ENCODE results near the gene GNPDA1. TPM values are rescaled to one million over a fixed set of nuclear protein-coding genes. Genes with fewer than 3 reads are reported as not detected.

The GNPDA1 gene
- total and polyA plus RNA-seq, 9 of the 15 experiments (the other 6 are each of a cell fraction or from before 2014, with no cell fraction given) = 14.1 to 145 (median 52.2) TPM

DNA sequence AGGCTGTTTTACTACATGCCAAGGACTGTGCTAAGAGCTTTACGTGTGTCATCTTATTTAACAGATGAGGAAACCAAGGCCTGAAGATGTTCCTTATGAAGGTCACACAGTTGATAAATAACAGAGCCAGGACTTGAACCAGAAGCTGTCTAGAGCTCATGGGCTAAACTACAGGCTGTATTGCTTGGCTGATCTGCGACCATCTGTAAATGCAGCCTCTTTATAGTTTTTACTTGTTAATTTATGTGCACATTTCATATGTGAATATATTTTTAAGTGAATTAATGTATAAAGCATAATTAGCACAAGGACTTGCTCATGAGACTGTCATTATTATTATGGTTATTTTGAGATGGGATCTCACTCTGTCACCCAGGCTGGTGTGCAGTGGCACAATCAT lies 19.3 kb upstream of the GNPDA1 start:
- in situ Hi-C loops (cut with MboI) = no loop called here
- Histone ChIP-seq H3K4me3 (no peak overlapping the region), H3K79me2 (ENCODE audit: control insufficient read depth, insufficient read depth, low read length) (no peaks in the 10 kb centered on the region), H3K4me1 (replicated peaks in 1 of 2; ENCODE audit: control insufficient read depth in 2 of 2, insufficient read depth in 2 of 2, low read length in 2 of 2) (peaks cover 0 to 10% of the 10 kb centered on the region in 2 experiments; a peak in 3 of 5 replicates), H3K27me3 (ENCODE audit: control insufficient read depth in 2 of 2, insufficient read depth in 2 of 2, low read length in 2 of 2) (no peaks in the 10 kb centered on the region), H4K20me1 (replicated peaks; ENCODE audit: control insufficient read depth, insufficient read depth, low read length) (no peaks in the 10 kb centered on the region), H2AFZ (ENCODE audit: low read depth, low read length) (no peak overlapping the region), H3K9me3 (replicated peaks; ENCODE audit: control insufficient read depth, insufficient read depth, low read depth, low read length) (no peaks in the 10 kb centered on the region), H3K9me1 (ENCODE audit: control insufficient read depth, insufficient read depth, low read length) (no peaks in the 10 kb centered on the region), H3K36me3 (ENCODE audit: control insufficient read depth, insufficient read depth, low read length) (no peaks in the 10 kb centered on the region), H3K27ac (ENCODE audit: extremely low read depth, low read depth, low read length) (no peak overlapping the region), H3K9ac (ENCODE audit: insufficient read depth in 1 of 2, low read depth in 2 of 2, low read length in 2 of 2) (no peak overlapping the region), H3K4me2 (ENCODE audit: insufficient read depth, low read length) (no peak overlapping the region)
- intact Hi-C loops (cut with micrococcal nuclease) = no loop called here
- ATAC-seq (no peak), DNase-seq (ENCODE audit: extremely low read depth in 1 of 4, low spot score in 3 of 4) (no peak), FAIRE-seq (no peak)
- no TSS peak for BruUV-seq (replicated peaks)
- CTCF ChIA-PET (ENCODE audit: low intra/inter-chr PET ratio) = no interaction called here
- WGBS (ENCODE audit: insufficient coverage, low coverage, missing lambda C conversion rate) = 23% methylated on average over 2 of the region's 2 CpGs
- POLR2A ChIA-PET = interaction anchor here (0.5 to 1.2 kb wide), 3 partner anchors 13 to 28 kb away, joined by 3 read pairs; no protein-coding TSS in a partner anchor
- TF ChIP-seq PBX2 (CRISPR knock-in tag; IDR thresholded peaks at IDR 0.05; ENCODE audit: low read depth) (no peak), PBX2 (tag; conservative IDR thresholded peaks at IDR 0.05; ENCODE audit: low read depth) (no peak), NCOA1 (IDR thresholded peaks at IDR 0.05; ENCODE audit: low read depth) (no peak), HSF4 (CRISPR knock-in tag; IDR thresholded peaks at IDR 0.05; ENCODE audit: borderline replicate concordance) (no peak), ZNF197 (CRISPR knock-in tag; IDR thresholded peaks at IDR 0.05; ENCODE audit: low read depth) (no peak), FOXK2 (conservative IDR thresholded peaks at IDR 0.05 in 1 of 2, IDR thresholded peaks at IDR 0.05 in 1 of 2; ENCODE audit: low read depth in 2 of 2) (no peak), NR3C1 (CRISPR knock-in tag; IDR thresholded peaks at IDR 0.05) (no peak), RBM39 (optimal IDR thresholded peaks at IDR 0.05; ENCODE audit: low read depth, low read length) (no peak), MAFF (IDR thresholded peaks at IDR 0.05; ENCODE audit: low read length) (no peak), NCOA4 (IDR thresholded peaks at IDR 0.05; ENCODE audit: partially characterized antibody) (no peak), PPARD (CRISPR knock-in tag; IDR thresholded peaks at IDR 0.05) (no peak), SMARCB1 (IDR thresholded peaks at IDR 0.05; ENCODE audit: insufficient read length, low read depth) (no peak), ETS2 (tag; IDR thresholded peaks at IDR 0.05; ENCODE audit: borderline replicate concordance, poor library complexity, severe bottlenecking) (no peak), MCM3 (IDR thresholded peaks at IDR 0.05) (no peak), C11orf30 (IDR thresholded peaks at IDR 0.05; ENCODE audit: low read depth) (no peak)
